Neuronal stem cell (in vitro differentiated cells): ENCODE measurements around the gene PNCK.
"Not testable (repeated sequence)": the region's sequence is repeated elsewhere in the genome, so short reads cannot be mapped to it uniquely, and the experiment has no call there.

Source experiments
- DNase-seq: peaks from one replicate; pipeline ENCODE4 v3.0.0-alpha.2; 2013; ENCODE audit warnings: low spot score
- H2AFZ ChIP-seq: one replicate; pipeline ENCODE4 v1.6.1; 2013; ENCODE audit warnings: mild to moderate bottlenecking, low read length, inconsistent platforms
- H2AK5ac ChIP-seq: 2 replicates; pipeline ENCODE4 v1.6.1; 2013; ENCODE audit warnings: low read depth, mild to moderate bottlenecking, inconsistent platforms, low read length, moderate library complexity, mixed read lengths
- H2BK120ac ChIP-seq: 2 replicates; pipeline ENCODE4 v1.6.1; 2013; ENCODE audit warnings: low read depth, mild to moderate bottlenecking, inconsistent platforms, low read length, moderate library complexity, mixed read lengths
- H2BK12ac ChIP-seq: one replicate; pipeline ENCODE4 v1.6.1; 2013; ENCODE audit warnings: low read length, inconsistent platforms
- H2BK15ac ChIP-seq: 2 replicates; pipeline ENCODE4 v1.6.1; 2013; ENCODE audit warnings: mild to moderate bottlenecking, low read length, inconsistent platforms, mixed read lengths
- H2BK5ac ChIP-seq: one replicate; pipeline ENCODE4 v1.6.1; 2013; ENCODE audit warnings: inconsistent platforms, mild to moderate bottlenecking, low read length, moderate library complexity
- H3K14ac ChIP-seq: one replicate; pipeline ENCODE4 v1.6.1; 2013; ENCODE audit warnings: low read length, inconsistent platforms
- H3K18ac ChIP-seq: 2 replicates; pipeline ENCODE4 v1.6.1; 2013; ENCODE audit warnings: low read length, inconsistent platforms
- H3K23ac ChIP-seq: 2 replicates; pipeline ENCODE4 v1.6.1; 2013; ENCODE audit warnings: low read depth, mild to moderate bottlenecking, mixed read lengths, low read length, inconsistent platforms; ENCODE audit not compliant: poor library complexity
- H3K27ac ChIP-seq: replicated peaks from 3 replicates; pipeline ENCODE4 v1.5.1; 2013; ENCODE audit warnings: low read length, inconsistent platforms
- H3K27me3 ChIP-seq, 3 experiments: 2 replicates each; pipeline ENCODE4 v1.6.1; 2013; ENCODE audit warnings: low read length in 3 of 3, mild to moderate bottlenecking in 2 of 3, inconsistent platforms in 1 of 3, low read depth in 1 of 3, mixed read lengths in 1 of 3, moderate library complexity in 1 of 3; ENCODE audit not compliant: control insufficient read depth in 3 of 3, insufficient read depth in 3 of 3
- H3K36me3 ChIP-seq, 2 donors: replicated peaks in 1 of 2; 2 replicates each; pipeline ENCODE4 v1.6.1; 2013; ENCODE audit warnings: low read length in 2 of 2; ENCODE audit not compliant: control insufficient read depth in 2 of 2, insufficient read depth in 2 of 2
- H3K4ac ChIP-seq: 2 replicates; pipeline ENCODE4 v1.6.1; 2013; ENCODE audit warnings: inconsistent platforms, mild to moderate bottlenecking, low read length, moderate library complexity
- H3K4me1 ChIP-seq, 2 donors: 1 replicate in 1 of 2; 2 replicates in 1 of 2; pipeline ENCODE4 v1.6.1; 2013; ENCODE audit warnings: low read length in 2 of 2, low read depth in 1 of 2; ENCODE audit not compliant: control insufficient read depth in 2 of 2, insufficient read depth in 1 of 2
- H3K4me2 ChIP-seq: one replicate; pipeline ENCODE4 v1.6.1; 2013; ENCODE audit warnings: mild to moderate bottlenecking, low read length, inconsistent platforms; ENCODE audit not compliant: insufficient read depth, poor library complexity, severe bottlenecking
- H3K4me3 ChIP-seq, 2 donors: 2 replicates each; pipeline ENCODE4 v1.5.1; 2013; ENCODE audit warnings: low read length in 2 of 2, mild to moderate bottlenecking in 2 of 2, inconsistent platforms in 1 of 2, moderate library complexity in 1 of 2
- H3K79me1 ChIP-seq: one replicate; pipeline ENCODE4 v1.6.1; 2013; ENCODE audit warnings: low read depth, mild to moderate bottlenecking, inconsistent platforms, low read length, moderate library complexity
- H3K9ac ChIP-seq: one replicate; pipeline ENCODE4 v1.6.1; 2013; ENCODE audit warnings: mild to moderate bottlenecking, low read depth, low read length, inconsistent platforms; ENCODE audit not compliant: poor library complexity
- H3K9me3 ChIP-seq, 2 donors: replicated peaks in 1 of 2; 2 replicates each; pipeline versions ENCODE3 to v1.6.1; 2013; ENCODE audit warnings: low read length in 2 of 2, mild to moderate bottlenecking in 2 of 2, inconsistent platforms in 1 of 2, low read depth in 1 of 2, mixed read lengths in 1 of 2, moderate library complexity in 1 of 2; ENCODE audit not compliant: control insufficient read depth in 2 of 2, insufficient read depth in 1 of 2
- H4K8ac ChIP-seq: one replicate; pipeline ENCODE4 v1.6.1; 2013; ENCODE audit warnings: low read depth, mild to moderate bottlenecking, inconsistent platforms, low read length, moderate library complexity
- H4K91ac ChIP-seq: one replicate; pipeline ENCODE4 v1.6.1; 2013; ENCODE audit warnings: low read length, low read depth, mild to moderate bottlenecking, inconsistent platforms; ENCODE audit not compliant: poor library complexity
- WGBS, 2 donors: extraction: QIAGEN DNeasy Blood & Tissue Kit; methylation state at CpG; one replicate each; pipeline ENCODE4 v1.1.7; 2013; ENCODE audit warnings: missing lambda C conversion rate in 2 of 2, mixed read lengths in 1 of 2; ENCODE audit not compliant: insufficient read length in 2 of 2, insufficient replicate concordance in 1 of 2; ENCODE audit errors: extremely low coverage in 2 of 2; 5-methylcytosine and 5-hydroxymethylcytosine counted together

The PNCK gene

GRCh38 chrX:153684467-153685155 is 11.0 kb upstream of the PNCK start:
- Histone ChIP-seq H2BK15ac (no peak overlapping the region), H3K4me2 (peak overlapping the region; percentile 52), H3K9ac (no peak overlapping the region), H3K9me3 (peaks cover 0 to 2% of the 10 kb centered on the region in 2 donors), H3K18ac (peak overlapping the region; percentile 98), H3K4me1 (peaks cover 13 to 19% of the 10 kb centered on the region in 2 donors), H3K36me3 (no peaks in the 10 kb centered on the region), H3K79me1 (peaks cover 7% of the 10 kb centered on the region), H2AK5ac (no peak overlapping the region), H3K14ac (no peak overlapping the region), H3K4ac (no peak overlapping the region), H2BK120ac (peak overlapping the region; percentile 76), H3K23ac (no peak overlapping the region), H3K4me3 (peak overlapping the region; percentile 49 to 66), H3K27ac (peak overlapping the region; percentile 97), H4K91ac (no peak overlapping the region), H2BK5ac (peak overlapping the region; percentile 98), H4K8ac (no peak overlapping the region), H2BK12ac (no peak overlapping the region), H2AFZ (no peak overlapping the region), H3K27me3 (peaks cover 0 to 4% (median 0%) of the 10 kb centered on the region in 3 experiments)
- DNase-seq: peak; percentile 74
- WGBS, 2 donors: no CpG with 5 or more reads among the region's 21 CpGs

GRCh38 chrX:153683486-153683885 is 9.9 kb upstream of the PNCK start:
- H3K36me3 ChIP-seq, H3K4me2 ChIP-seq, H4K91ac ChIP-seq, H3K4me3 ChIP-seq, H3K18ac ChIP-seq, H3K14ac ChIP-seq, H3K9ac ChIP-seq, DNase-seq, H3K4ac ChIP-seq, H2AFZ ChIP-seq, H4K8ac ChIP-seq, H3K9me3 ChIP-seq, H3K23ac ChIP-seq, H2BK120ac ChIP-seq, H2BK5ac ChIP-seq, H2AK5ac ChIP-seq, H2BK15ac ChIP-seq, H3K79me1 ChIP-seq, H3K27me3 ChIP-seq, H2BK12ac ChIP-seq: not testable (repeated sequence)
- H3K27ac ChIP-seq: peak overlapping the region; percentile 83
- H3K4me1 ChIP-seq: peaks cover 13 to 19% of the 10 kb centered on the region in 2 donors
- no CpG with 5 or more reads among the region's 8 CpGs for WGBS, 2 donors

DNA sequence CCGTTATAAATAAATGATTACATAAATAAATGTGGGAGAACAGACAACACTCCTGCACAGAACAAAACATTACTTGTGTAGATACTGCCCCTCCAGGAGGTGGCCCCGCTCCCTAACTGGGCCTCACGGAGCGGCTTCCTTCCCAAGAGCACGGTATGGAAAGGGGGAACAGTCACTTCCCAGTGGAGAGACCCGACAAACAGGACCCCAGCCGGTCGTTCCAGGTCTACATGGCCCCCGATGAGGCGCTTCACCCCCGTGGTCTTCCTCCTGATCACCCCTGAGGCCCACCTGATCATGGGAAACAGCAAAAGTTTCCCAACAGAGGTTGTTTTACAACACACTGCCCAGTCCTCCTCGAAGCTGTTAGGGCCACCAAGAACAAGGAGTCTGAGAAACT is 7.6 kb upstream of the PNCK start:
- no CpG with 5 or more reads among the region's 12 CpGs for WGBS, 2 donors
- H2AFZ ChIP-seq: no peak overlapping the region
- H2BK5ac ChIP-seq: no peak overlapping the region
- no peak overlapping the region for H3K14ac ChIP-seq
- H3K9me3 ChIP-seq: peaks cover 0 to 2% of the 10 kb centered on the region in 2 donors
- H3K27ac ChIP-seq: no peak overlapping the region
- no peak for DNase-seq
- no peak overlapping the region for H2BK12ac ChIP-seq
- H3K4me1 ChIP-seq: peaks cover 9 to 13% of the 10 kb centered on the region in 2 donors
- no peak overlapping the region for H2BK120ac ChIP-seq
- H2BK15ac ChIP-seq: no peak overlapping the region
- H3K4me3 ChIP-seq: no peak overlapping the region
- no peak overlapping the region for H4K8ac ChIP-seq
- peaks cover 6% of the 10 kb centered on the region for H3K79me1 ChIP-seq
- no peak overlapping the region for H3K9ac ChIP-seq
- H3K18ac ChIP-seq: peak overlapping the region; percentile 6
- H3K4ac ChIP-seq: no peak overlapping the region
- H3K23ac ChIP-seq: no peak overlapping the region
- peak overlapping the region; percentile 70 for H2AK5ac ChIP-seq
- H3K27me3 ChIP-seq: peaks cover 0 to 4% (median 0%) of the 10 kb centered on the region in 3 experiments
- no peaks in the 10 kb centered on the region for H3K36me3 ChIP-seq
- no peak overlapping the region for H4K91ac ChIP-seq
- H3K4me2 ChIP-seq: no peak overlapping the region

DNA sequence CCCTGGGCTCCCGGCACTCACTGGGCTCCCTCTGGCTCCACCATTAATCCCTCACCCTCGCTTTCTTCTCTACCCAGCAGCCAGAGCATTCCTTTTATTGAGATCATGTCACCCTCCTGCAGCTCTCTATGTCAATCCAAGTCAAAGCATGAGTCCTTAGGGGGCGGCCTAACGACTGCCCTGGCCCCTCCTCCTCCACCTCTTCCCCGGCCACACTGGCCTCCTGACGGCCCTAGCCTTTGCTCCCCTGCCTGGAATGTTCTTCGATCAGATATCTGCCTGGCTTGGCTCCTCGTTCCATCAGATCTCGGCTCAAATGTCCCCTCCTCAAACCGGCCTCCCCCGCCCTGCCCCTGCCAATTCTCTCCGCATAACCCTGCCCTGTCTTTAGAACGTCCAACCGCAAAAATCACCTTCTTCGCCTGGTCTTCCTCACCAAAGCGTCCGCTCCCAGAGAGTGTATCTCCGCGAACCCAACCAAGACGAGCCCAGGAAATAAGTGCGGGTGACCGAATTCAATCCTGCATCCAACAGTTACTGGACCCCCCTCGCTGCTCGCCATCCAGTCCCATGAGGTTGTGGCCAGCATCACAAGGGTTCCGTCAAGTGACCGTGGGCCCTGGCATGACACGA is 722 bp upstream of the PNCK start:
- H3K9ac ChIP-seq: no peak overlapping the region

More for the DNA sequence above, 722 bp upstream of the PNCK start:
- Histone ChIP-seq H3K27ac (peak overlapping the region; percentile 59), H3K4me2 (no peak overlapping the region), H4K8ac (peak overlapping the region; percentile 72), H2BK15ac (no peak overlapping the region), H3K4ac (no peak overlapping the region), H2BK120ac (no peak overlapping the region), H3K4me1 (peaks cover 3 to 7% of the 10 kb centered on the region in 2 donors), H3K79me1 (peaks cover 1% of the 10 kb centered on the region), H3K14ac (no peak overlapping the region), H2AK5ac (no peak overlapping the region), H2BK5ac (no peak overlapping the region), H3K36me3 (no peaks in the 10 kb centered on the region), H3K27me3 (peaks cover 0 to 2% (median 0%) of the 10 kb centered on the region in 3 experiments), H4K91ac (no peak overlapping the region), H2AFZ (no peak overlapping the region), H3K9me3 (no peaks in the 10 kb centered on the region), H3K18ac (peak overlapping the region; percentile 91), H3K4me3 (no peak overlapping the region), H2BK12ac (no peak overlapping the region), H3K23ac (no peak overlapping the region)
- WGBS, 2 donors: no CpG with 5 or more reads among the region's 27 CpGs
- no peak for DNase-seq
